GM18867 (cell line): Measurements from ENCODE around the gene FBF1.
"Not testable (repeated sequence)": the region's sequence is repeated elsewhere in the genome, so short reads cannot be mapped to it uniquely, and the experiment has no call there.

Experiments used
- ATAC-seq: cut with Tn5 transposase; IDR thresholded peaks from one replicate; pipeline ENCODE4 v1.9.1; 2021; ENCODE audit warnings: mild to moderate bottlenecking, moderate library complexity; ENCODE audit not compliant: unreplicated experiment

Gene FBF1

DNA sequence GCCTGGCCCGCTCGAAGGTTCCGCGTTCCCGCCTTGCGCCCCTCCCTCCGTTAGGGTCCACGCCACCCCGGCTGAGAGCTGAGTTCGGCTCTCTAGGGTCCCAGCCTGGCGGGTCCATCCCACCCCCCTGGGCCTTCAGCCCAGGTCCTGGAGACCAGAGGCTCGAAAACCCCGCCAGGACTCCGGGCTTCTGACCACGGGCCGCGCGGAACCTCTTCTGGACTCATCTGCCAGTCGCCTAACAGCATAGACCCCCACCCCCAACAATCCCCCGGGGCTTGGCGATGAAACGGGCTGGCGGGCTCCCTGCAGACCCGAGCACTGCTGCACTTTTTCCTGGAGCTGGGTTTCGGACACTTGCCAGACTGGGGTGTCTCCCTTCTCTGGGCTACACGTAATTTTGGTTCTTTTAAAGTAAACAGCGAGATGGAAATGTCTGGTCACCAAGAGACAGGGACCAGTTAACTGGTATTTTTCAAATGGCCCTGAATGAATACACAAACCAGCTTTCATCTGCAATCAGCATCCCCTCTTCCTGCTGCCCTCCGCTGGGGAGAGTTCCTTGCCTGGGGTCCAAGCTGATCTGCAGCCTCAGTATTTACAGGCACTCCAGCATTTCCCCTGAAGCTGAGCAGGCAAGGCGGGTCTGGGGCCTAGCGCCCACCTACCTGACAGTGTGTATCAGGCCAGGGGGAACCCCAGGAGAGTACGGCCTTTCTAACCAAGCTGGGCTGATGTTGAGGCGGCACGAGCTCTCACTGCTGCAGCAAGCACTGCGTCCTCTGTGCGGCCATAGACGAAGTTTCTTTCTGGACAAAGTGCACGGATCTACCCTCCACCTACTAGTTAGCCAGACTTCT is 43.5 kb downstream of the FBF1 start:
- no peak for ATAC-seq

DNA sequence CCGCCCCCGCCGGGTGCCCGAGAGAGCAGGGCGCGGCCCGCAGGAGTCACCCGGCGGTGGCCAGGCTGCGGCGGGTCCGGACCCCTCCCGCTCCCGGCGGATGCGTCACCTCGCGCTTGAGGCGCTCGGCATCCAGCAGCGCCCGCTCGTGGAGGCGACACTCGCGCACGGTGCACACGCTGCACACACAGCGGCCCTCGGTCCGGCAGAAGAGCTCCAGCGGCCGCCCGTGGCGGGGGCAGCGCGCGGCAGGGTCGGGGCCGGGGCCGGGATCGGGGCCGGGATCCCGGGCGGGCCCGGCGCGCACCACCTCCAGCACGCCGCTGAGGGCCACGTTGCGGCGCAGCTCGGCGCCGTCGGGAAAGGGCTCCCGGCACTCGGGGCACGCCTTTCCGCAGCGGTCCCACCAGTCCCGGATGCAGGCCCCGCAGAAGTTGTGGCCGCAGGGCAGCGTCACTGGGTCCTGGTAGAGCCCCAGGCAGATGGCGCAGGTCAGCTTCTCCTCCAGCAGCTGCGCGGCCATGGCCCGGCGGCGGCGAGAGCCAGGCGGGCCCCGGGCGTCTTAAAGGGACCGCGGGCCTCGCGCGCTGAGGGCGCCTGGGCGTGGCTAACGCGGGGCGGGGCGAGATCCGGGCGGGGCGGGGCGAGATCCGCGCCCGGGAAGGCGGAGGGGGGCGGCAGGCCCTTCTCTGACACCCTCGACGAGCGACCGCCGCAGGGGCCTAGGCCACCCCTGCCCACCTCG is 44.3 kb downstream of the FBF1 start, which contains the start of gene TRIM65:
TRIM65 (minus strand) TSS at position 537 of the 745 bp plus-strand sequence; CDS start at position 523, 14 bp downstream.
- ATAC-seq = peak; percentile 56

GRCh38 chr17:75895370-75896155 is 45.3 kb downstream of the FBF1 start:
- ATAC-seq = no peak

DNA sequence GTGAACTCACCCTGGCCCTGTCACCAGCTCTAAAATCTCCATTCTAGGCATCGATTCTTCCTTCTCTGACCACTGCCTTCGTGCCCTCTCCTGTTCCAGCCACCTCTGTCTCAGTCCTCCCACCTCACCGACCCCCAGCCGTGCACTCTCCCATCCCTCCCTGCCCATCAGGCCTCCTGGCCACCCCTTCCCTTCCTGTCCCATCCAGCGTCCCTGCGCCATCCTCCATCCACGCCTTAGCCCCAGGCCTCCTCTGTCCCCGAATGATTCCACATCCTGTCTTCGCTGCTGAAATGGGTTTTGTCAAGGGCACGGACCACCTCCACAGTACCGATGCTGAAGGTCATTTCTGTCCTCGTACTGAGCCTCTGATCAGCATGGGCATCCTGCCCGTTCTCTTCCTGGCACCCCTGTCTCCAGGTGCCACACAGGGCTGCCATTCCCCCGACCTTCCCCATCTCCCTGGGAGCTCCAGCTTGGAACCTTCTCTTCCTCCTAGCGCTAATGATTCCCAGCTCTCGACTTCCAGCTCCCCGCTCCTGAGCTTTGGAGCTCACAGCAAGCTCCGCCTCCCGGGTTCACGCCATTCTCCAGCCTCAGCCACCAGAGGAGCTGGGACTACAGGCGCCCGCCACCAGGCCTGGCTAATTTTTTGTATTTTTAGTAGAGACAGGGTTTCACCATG is 46.7 kb downstream of the FBF1 start:
- ATAC-seq = no peak

- no peak for ATAC-seq
Measured at GRCh38 chr17:75893305-75894048, 47.4 kb downstream of the FBF1 start.

- ATAC-seq = no peak
Measured at GRCh38 chr17:75892556-75893224, 48.2 kb downstream of the FBF1 start.

- no peak for ATAC-seq
Measured at GRCh38 chr17:75891605-75892555, 49.0 kb downstream of the FBF1 start.

- no peak for ATAC-seq
Measured at GRCh38 chr17:75891022-75891604, 49.7 kb downstream of the FBF1 start.

- ATAC-seq = no peak
Measured at GRCh38 chr17:75889454-75889853, 51.4 kb downstream of the FBF1 start.

DNA sequence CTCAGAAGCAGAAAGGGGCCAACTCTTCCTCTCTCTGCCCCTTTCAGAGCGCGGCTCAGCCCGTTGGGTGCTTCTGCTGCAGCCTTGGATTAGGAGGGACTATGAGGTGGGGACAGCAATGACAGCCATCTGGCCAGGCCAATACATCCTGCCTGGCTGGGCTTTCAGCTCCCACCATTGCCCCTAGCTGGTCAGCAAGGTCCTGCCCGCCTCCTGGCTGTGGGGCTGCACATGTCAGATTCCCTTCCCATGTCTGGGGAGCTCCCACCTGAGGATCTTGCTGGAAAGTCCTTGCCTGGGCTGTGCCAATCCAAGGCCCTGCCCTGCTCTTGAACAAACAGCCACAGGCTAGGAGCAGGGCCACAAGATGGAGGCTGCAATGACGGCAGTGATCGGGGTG is 52.4 kb downstream of the FBF1 start:
- no peak for ATAC-seq

DNA sequence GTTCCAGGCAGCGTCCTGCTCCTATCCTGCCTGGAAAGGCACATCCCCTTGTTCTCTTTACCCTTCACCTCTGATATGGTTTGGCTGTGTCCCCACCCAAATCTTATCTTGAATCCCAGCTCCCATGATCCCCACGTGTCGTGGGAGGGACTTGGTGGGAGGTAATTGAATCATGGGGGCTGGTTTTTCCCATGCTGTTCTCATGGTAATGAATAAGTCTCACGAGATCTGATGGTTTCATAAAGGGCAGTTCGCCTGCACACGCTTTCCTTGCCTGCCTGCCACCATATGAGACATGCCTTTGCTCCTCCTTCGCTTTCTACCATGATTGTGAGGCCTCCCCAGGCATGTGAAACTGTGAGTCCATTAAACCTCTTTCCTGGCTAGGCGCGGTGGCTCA is 55.0 kb downstream of the FBF1 start:
- not testable (repeated sequence) for ATAC-seq

- ATAC-seq = no peak
Measured at GRCh38 chr17:75885431-75885830, 55.4 kb downstream of the FBF1 start.

DNA sequence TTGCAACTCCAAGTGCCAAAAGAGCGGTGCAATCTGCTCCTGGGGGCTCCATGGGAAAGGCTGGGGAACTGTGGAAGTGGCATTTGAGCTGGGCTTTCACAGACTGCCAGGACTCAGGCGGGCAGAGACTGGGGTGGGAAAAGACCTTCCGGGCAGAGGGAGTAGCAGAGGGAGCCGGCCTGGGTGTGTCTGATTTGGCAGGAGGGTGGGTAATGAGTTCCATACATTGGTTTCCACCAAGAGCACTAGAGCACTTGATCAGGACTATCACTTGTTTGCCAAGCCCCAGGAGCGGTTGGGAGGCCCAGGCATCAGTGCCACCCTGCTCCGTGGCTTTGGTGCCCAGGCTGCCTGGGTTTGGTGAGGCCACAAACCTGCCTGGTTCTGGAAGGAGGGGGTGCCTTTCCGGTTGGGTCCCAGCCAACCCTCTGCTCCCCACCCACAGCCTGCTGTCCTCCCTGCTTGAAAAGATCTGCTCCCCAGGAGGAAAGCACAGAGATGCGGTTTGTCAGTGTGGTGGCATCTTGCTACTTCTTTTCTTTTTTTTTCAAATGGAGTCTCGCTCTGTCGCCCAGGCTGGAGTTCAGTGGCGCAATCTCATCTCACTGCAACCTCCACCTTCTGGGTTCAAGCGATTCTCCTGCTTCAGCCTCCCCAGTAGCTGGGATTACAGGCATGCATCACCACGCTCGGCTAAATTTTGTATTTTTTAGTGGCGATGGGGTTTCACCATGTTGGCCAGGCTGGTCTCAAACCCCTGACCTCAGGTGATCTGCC is 59.0 kb downstream of the FBF1 start:
- ATAC-seq = no peak

GRCh38 chr17:75880266-75880665 is 60.6 kb downstream of the FBF1 start:
- ATAC-seq = no peak

DNA sequence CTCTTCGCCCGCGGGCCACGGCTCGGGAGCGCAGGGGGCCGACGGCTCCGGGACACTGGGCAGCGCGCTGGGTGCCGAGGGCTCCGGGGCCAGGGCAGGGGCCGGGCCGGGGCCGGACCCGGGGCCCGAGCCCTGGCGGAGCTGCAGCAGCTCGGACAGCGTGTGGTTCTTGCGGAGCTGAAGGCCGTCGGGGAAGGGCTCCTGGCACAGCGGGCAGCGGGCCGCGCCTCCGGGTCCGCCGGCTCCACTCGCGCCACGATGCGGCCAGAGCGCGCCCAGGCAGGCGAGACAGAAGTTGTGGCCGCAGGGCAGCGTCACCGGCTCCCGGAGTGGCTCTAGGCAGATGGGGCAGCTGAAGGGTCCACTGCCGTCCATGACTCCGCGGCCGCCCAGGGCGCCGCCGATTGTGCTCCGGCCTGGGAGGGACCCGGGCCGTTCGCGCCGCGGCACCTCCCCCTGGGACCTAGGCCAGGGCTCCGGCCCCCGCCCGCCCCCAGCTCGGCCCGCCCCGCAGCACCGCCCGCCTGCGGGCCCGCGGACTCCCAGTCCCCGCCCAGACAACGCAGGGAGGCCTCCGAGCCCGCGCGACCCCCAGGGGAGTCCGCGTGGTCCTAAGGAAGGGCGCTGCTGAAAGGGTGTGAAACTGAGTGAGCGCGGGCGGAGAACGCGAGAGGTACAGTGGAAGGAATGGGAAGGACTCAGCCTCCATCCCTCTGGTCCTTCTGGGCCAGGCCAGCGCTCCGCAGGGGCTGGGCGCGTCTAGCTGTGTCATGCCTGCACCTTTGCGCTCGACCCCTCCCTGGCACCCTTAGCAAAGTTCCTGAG is 62.5 kb downstream of the FBF1 start, which contains the start of gene TRIM47:
TRIM47 (minus strand) TSS at position 408 of the 825 bp plus-strand sequence; CDS start at position 375, 33 bp downstream.
- peak; percentile 22 for ATAC-seq

DNA sequence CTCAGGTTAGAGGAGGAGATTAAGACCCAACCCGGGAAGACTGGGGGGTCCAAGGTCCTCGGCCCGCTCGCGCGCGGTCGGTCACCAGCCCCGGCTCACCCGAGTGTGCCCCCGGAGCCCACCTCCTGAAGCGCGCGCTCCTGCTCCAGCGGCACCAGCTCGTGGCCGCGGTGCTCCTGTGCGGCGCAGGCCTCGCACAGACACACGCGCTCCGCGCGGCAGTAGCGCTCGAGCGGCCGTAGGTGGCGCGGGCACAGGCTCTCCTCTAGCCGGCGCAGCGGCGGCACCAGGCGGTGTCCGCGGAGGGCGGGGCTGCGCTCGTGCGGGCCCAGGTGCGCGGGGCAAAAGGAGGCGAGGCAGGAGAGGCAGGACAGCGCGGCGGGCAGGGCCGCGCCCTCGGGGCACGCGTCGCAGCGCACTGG is 63.1 kb downstream of the FBF1 start:
- peak; percentile 65 for ATAC-seq
